PC-9 (cell line): ENCODE data around the gene TMC2.

Experiments
- EZH2 ChIP-seq: fragments of 200-600 bp; sonication (generic); IDR thresholded peaks from 2 replicates; pipeline ENCODE4 v1.8.0; 2017; ENCODE audit warnings: antibody characterized with exemption, low read depth
- TF ChIP-seq, protein P1 (sequence below): fragments of 200-600 bp; sonication (generic); conservative IDR thresholded peaks from 2 replicates; pipeline ENCODE4 v1.6.1; 2017; ENCODE audit warnings: mixed run types, antibody characterized with exemption, mild to moderate bottlenecking, moderate library complexity

GRCh38 chr20:2527762-2528161, 8.6 kb upstream of the TMC2 start:
- TF ChIP-seq, protein P1, sequence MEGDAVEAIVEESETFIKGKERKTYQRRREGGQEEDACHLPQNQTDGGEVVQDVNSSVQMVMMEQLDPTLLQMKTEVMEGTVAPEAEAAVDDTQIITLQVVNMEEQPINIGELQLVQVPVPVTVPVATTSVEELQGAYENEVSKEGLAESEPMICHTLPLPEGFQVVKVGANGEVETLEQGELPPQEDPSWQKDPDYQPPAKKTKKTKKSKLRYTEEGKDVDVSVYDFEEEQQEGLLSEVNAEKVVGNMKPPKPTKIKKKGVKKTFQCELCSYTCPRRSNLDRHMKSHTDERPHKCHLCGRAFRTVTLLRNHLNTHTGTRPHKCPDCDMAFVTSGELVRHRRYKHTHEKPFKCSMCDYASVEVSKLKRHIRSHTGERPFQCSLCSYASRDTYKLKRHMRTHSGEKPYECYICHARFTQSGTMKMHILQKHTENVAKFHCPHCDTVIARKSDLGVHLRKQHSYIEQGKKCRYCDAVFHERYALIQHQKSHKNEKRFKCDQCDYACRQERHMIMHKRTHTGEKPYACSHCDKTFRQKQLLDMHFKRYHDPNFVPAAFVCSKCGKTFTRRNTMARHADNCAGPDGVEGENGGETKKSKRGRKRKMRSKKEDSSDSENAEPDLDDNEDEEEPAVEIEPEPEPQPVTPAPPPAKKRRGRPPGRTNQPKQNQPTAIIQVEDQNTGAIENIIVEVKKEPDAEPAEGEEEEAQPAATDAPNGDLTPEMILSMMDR = no peak
- no peak for TF ChIP-seq EZH2
